NCI-H524 (cell line): ENCODE data around the gene RNU6-9.

Experiments
- DNase-seq, 2 experiments: peaks; one replicate each; lab custom pipeline; 2025; lab: John Stamatoyannopoulos, UW

RNU6-9 gene

GRCh38 chr19:918481-919198 is 25.4 kb downstream of the RNU6-9 start:
- peak in 1 of 2 experiments; percentile 89 for DNase-seq

DNA sequence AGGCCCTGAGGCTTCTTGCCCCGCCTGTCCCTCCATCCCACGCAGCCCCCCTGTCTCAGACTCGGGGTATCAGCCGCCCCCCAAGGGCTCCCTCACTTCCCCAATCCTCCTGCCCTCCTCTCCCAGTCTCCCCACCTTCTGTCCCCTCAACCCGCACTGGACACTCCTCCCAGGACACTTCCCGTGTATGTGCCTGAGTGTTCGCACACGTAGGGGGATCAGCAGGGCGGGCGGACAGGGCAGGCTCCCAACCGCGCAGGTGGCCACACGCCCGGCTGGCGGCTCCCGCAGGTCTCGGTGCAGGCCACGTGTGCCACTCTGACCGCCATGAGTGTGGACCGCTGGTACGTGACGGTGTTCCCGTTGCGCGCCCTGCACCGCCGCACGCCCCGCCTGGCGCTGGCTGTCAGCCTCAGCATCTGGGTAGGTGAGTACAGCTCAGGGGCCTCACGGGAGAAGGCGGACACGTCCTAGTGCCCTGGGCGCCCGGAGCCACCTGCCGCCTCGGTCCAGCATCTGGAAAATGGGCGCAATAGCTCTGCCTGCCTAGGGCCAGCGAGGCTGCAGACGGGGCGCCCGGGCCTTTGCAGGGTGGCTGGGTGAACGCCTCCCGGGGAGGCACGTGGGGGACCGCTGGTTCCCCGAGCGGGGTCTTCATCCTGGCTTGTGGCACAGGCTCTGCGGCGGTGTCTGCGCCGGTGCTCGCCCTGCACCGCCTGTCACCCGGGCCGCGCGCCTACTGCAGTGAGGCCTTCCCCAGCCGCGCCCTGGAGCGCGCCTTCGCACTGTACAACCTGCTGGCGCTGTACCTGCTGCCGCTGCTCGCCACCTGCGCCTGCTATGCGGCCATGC is 26.1 kb downstream of the RNU6-9 start:
- DNase-seq = peak in 1 of 2 experiments; percentile 54

GRCh38 chr19:920051-920864 is 27.0 kb downstream of the RNU6-9 start:
- peak in 1 of 2 experiments; percentile 80 for DNase-seq

GRCh38 chr19:924553-925086 is 31.3 kb downstream of the RNU6-9 start:
- no peak for DNase-seq

- no peak for DNase-seq
Measured at GRCh38 chr19:925087-925525, 31.8 kb downstream of the RNU6-9 start.

DNA sequence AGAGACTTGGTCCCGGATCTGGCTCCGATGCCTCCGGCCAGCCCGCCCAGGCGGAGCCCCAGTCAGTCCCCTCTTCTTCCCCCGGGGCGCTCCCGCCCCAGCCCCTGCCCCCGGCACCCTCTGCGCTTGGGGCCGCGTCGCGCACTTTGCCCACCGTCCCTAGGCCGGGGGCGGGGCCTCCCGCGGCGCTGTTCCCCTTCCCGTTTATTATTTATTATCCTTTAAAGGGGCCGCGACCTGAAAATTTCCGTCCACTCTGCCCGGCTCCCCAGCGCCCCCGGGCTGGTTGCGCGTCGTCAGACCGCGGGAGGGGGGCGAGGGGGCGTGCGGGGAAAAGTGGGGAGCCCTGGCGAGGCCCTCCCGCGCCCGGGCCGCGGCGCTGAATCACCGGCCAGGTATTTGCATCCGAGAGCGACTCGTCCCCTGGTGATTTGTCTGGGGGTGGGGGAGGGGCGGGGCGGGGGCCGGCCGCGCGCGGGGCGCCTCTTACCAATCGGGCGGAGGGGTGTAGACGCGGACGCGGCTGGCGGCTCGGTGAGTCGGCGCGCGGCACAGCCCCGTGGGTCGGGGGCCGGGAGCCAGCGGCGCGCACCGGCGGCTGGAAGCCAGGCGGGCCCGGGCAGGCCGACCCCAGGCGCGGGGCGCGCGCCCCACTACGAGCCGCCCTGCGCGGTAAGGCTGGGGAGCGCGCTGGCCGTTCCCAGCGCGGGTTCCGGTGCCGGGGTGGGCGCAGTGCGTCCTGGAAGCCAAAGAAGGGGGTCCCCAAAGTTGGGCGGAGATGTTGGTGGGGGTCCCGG is 32.4 kb downstream of the RNU6-9 start, which contains the start of gene ARID3A:
Gene ARID3A (plus strand): TSS at position 510 of the 797 bp plus-strand sequence. CDS start 3,494 bp downstream, outside the sequence.
- DNase-seq = peak; percentile 78 to 82

DNA sequence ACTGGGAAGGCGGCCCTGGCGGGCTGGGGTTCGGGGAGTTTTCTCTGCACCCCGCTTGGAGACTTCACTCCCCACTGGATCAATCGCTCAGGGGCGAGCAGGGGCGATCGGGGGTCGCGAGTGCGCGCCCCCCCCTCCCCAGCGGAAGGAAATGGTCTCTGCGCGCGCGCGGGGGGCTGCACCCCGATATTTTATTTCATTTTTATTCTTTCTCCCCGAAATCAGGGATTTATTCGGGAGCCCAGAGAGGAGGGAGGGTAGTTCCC is 33.0 kb downstream of the RNU6-9 start:
- DNase-seq = no peak

DNA sequence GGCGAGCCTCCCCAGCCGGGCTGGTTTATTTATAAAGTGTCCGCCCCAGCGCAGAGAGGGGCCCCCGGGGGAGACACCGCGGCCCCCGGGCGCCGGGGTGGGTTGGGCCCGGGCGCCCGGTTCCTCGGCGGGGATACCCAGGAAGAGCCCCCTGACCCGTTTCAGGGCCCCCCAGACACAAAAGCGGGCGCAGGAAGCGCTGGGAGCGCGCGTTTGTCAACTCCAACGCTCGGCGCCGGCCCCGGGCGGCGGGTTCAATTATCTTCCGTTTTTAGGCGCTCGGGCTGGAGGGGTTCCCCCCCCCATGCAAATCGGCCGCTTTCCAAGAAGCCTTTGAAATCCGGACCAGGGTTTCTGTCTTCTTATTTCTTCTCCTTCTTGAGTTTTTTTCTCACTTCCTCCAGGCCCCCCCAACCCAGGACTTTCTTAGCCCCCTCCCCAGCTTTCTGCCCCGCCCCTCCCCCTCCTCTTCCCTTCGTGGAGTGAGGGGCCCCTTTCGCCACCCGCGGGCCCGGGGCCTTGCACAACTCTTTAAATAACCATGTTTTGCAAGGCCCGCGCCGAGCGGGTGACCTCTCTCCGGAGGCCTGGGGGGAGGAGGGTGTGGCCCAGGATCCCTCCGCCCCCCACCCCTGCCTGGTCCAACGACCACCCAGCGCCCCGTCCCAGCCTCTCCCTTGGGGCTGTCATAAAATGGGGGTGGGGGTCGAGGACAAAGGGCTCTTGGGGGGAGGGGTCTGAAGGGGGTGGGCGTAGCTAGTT is 33.5 kb downstream of the RNU6-9 start:
- DNase-seq = peak in 1 of 2 experiments; percentile 31

DNA sequence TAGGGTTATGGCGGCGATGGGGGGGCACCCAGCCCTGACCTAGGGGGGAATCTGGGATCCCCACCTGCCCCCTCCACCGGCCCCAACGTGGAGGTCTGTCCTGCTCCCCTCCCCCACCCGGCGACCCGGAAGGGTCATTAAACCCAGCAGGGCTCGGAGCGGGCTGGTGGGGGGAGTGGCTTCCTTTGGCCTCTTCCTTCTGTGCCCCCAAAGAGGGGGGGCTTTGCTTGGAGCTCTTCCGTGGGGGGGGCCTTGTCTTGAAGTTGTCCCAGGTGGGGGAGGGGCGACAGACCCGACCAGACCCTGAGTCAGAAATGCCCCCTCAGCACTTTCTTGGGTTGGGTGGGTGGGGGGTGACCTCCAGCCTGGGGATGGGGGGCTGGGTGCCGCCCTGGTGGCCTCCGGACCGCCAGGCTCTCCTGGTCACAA is 34.1 kb downstream of the RNU6-9 start:
- no peak for DNase-seq

- no peak for DNase-seq
Measured at GRCh38 chr19:927780-928401, 34.6 kb downstream of the RNU6-9 start.

GRCh38 chr19:928471-929202 is 35.4 kb downstream of the RNU6-9 start:
- no peak for DNase-seq

GRCh38 chr19:929203-929890 is 36.1 kb downstream of the RNU6-9 start:
- no peak for DNase-seq

- DNase-seq = no peak
Measured at GRCh38 chr19:929891-930258, 36.6 kb downstream of the RNU6-9 start.

DNA sequence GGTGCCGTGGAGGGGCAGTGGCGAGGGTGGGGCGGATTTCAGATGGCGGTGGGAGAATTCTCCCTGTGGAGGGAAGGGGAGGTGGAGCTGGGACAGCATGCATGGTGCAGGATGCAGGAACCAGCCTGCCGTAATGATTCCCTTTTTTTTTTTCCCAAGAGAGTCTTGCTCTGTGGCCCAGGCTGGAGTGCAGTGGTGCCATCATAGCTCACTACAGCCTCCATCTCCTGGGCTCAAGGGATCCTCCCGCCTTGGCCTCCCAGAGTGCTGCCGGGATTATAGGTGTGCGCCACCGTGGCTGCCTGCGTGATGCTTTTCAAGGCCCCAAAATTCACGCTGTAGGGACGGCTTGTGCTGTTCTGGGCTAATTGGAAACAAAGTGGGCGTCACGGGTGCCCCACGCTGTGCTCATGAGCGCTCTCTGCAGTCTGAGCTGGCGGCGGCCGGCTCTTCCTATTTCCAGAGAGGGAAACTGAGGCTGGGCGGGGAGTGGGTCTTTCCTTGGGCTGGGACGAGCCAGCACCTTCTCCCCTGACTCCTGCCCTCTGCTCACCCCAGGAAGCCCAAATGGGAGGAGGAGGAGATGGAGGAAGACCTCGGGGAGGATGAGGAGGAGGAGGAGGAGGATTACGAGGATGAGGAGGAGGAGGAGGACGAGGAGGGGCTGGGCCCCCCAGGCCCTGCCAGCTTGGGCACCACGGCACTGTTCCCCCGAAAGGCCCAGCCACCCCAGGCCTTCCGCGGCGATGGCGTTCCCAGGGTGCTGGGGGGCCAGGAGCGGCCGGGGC is 38.8 kb downstream of the RNU6-9 start:
- no peak for DNase-seq

GRCh38 chr19:932648-933552 is 39.6 kb downstream of the RNU6-9 start:
- DNase-seq = peak; percentile 50 to 77

DNA sequence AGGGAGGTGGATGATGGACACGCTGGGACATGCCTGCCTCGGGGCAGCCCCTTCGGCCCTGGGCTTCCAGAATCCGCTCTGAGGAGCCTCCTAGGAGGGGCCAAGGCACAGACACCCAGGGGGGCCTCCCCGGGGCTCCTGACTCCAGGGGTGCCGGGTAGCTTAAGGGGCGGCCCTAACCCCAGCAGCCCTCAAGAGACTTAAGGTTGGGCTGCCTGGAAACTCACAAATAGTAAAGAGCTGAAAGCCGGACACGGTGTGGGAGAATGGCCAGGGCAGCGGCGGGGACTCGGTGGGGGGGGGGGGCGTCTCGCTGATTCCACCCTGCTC is 40.2 kb downstream of the RNU6-9 start:
- no peak for DNase-seq
